Skeletal muscle tissue (tissue), 4 donors: ENCODE measurements around the gene ZNF383. TPM values are rescaled to one million over a fixed set of nuclear protein-coding genes. Genes with fewer than 3 reads are reported as not detected.
"Not testable (repeated sequence)": the region's sequence is repeated elsewhere in the genome, so short reads cannot be mapped to it uniquely, and the experiment has no call there.

Experiments
- H3K27ac ChIP-seq: one replicate; pipeline ENCODE4 v1.7.0; 2013; ENCODE audit warnings: mild to moderate bottlenecking, low read depth, low read length, inconsistent platforms
- H3K27me3 ChIP-seq, 3 donors: one replicate each; pipeline ENCODE4 v1.7.0; 2013; ENCODE audit warnings: low read length in 3 of 3; ENCODE audit not compliant: control insufficient read depth in 3 of 3, insufficient read depth in 3 of 3
- H3K36me3 ChIP-seq, 3 donors: one replicate each; pipeline ENCODE4 v1.7.0; 2013; ENCODE audit warnings: low read length in 3 of 3; ENCODE audit not compliant: control insufficient read depth in 3 of 3, insufficient read depth in 3 of 3
- H3K4me1 ChIP-seq, 3 donors: one replicate each; pipeline ENCODE4 v1.7.0; 2013; ENCODE audit warnings: low read length in 3 of 3, mild to moderate bottlenecking in 3 of 3; ENCODE audit not compliant: control insufficient read depth in 3 of 3, insufficient read depth in 3 of 3
- H3K4me3 ChIP-seq, 3 donors: one replicate each; pipeline ENCODE4 v1.7.0; 2013; ENCODE audit warnings: low read length in 3 of 3
- H3K9ac ChIP-seq, 3 donors: one replicate each; pipeline ENCODE4 v1.7.0; 2013; ENCODE audit warnings: low read length in 3 of 3, mild to moderate bottlenecking in 3 of 3, moderate library complexity in 2 of 3, low read depth in 1 of 3
- H3K9me3 ChIP-seq, 3 donors: one replicate each; pipeline ENCODE4 v1.7.0; 2013; ENCODE audit warnings: low read length in 3 of 3; ENCODE audit not compliant: control insufficient read depth in 3 of 3
- total RNA-seq: library from RNA; depleted of rRNA; stranded (reverse); fragments of >200 nt; gene quantifications from one replicate; pipeline ENCODE4 v1.2.3, GENCODE V29; 2014
- donor health status: Osteomylitis.

Gene ZNF383
- total RNA-seq, 1 donor from 2014 or later: 9.9 TPM

- not testable (repeated sequence) for H3K36me3 ChIP-seq, H3K27me3 ChIP-seq, H3K9me3 ChIP-seq, H3K9ac ChIP-seq, H3K27ac ChIP-seq, H3K4me1 ChIP-seq, H3K4me3 ChIP-seq
Observed at GRCh38 chr19:37289229-37289628, 71.2 kb downstream of the ZNF383 start.

GRCh38 chr19:37292998-37293939, 75.3 kb downstream of the ZNF383 start:
- not testable (repeated sequence) for H3K4me1 ChIP-seq, H3K27me3 ChIP-seq
- H3K4me3 ChIP-seq: peak overlapping the region in 2 of 3 donors; percentile 40 to 49

GRCh38 chr19:37294246-37294645, 76.2 kb downstream of the ZNF383 start:
- not testable (repeated sequence) for H3K27ac ChIP-seq, H3K4me1 ChIP-seq, H3K9ac ChIP-seq, H3K4me3 ChIP-seq, H3K9me3 ChIP-seq, H3K27me3 ChIP-seq, H3K36me3 ChIP-seq

More at GRCh38 chr19:37292998-37293939, 75.3 kb downstream of the ZNF383 start:
- not testable (repeated sequence) for H3K27ac ChIP-seq, H3K36me3 ChIP-seq, H3K9ac ChIP-seq, H3K9me3 ChIP-seq

Other genes with a start within 250 kb of the ZNF383 start
- gene ZNF420, start 139.8 kb upstream of the ZNF383 start, total RNA-seq: 29.2 TPM
- 3.1 TPM for gene ZNF585A, start 45.5 kb upstream of the ZNF383 start, total RNA-seq
- 17.7 TPM for gene ZNF585B, start 7.7 kb upstream of the ZNF383 start, total RNA-seq
- 5.2 TPM for gene ZNF527, start 152.9 kb downstream of the ZNF383 start, total RNA-seq
- gene ZNF569, start 249.2 kb downstream of the ZNF383 start, total RNA-seq: 7.3 TPM